ENCODE measurements around the gene MEX3A. TPM values are rescaled to one million over a fixed set of nuclear protein-coding genes. Genes with fewer than 3 reads are reported as not detected.
A peak's percentile ranks its signal among the peaks of the same experiment; 100 is the strongest.

MEX3A gene
- total and polyA plus RNA-seq, 2 donors (not counting 3 experiments of a cell fraction or from before 2014, with no cell fraction given), result 20.2 to 23.6 TPM

DNA sequence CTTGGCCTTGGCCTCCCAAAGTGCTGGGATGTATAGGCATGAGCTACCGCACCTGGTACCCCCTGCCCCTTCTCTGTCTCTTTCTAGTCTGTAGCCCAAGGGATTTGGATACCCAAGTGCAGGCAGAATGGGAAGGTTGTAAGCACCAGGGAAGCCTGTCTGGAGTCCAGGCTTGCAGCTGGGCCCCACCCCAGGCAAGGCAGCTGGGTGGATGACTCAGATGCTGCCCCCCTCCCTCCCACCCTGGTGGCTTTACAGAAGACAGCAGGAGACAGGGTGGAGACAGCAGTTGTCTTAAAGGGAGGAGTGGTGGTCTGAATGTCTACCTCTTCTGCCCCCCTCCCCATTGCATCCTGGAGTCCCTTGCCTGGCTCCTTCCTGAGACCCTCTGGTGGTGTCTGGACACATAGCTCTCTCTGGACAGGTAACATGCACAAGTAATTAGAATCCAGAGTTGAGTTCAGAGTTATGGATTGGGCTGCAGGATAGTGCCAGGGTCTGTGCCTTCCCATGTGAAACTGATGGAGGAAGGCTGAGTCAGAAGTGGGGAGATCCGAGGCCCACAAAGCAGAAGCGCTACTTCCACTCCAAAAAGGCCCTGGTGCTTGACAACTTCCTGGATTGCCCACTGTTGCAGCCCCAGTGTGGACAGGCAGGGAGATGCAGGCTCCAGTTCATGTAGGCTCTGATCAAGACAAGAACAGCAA, 37.4 kb upstream of the MEX3A start:
- peak; percentile 62 for FAIRE-seq
- intact Hi-C loops (cut with micrococcal nuclease) (loop anchor here (5.0 kb wide), 1 partner anchor 383 kb away; the partner anchor contains the start of gene MEF2D), dilution Hi-C loops (cut with MboI; ENCODE audit: extremely low pct_ligation_motif_present, low sequenced_read_pairs) (no loop called here)
- peaks cover 0 to 4% of the 10 kb centered on the region in 2 experiments for H3K36me3 ChIP-seq (ENCODE audit: control insufficient read depth in 2 of 2, extremely low read depth in 1 of 2, insufficient read depth in 2 of 2, low read length in 2 of 2)
- peaks cover 62% of the 10 kb centered on the region for H3K4me1 ChIP-seq (ENCODE audit: control insufficient read depth, extremely low read depth, insufficient read depth, low read length)
- ChIA-PET POLR2A (interaction anchor here (0.6 to 1.1 kb wide), 3 partner anchors 10 to 1115 kb away, joined by 4 read pairs; no protein-coding TSS in a partner anchor), CTCF (interaction anchor here (1.0 to 13.3 kb wide), 5 partner anchors 9 to 105 kb away, joined by 3 to 283 read pairs (median 6); no protein-coding TSS in a partner anchor)
- no peak overlapping the region for H2AFZ ChIP-seq (ENCODE audit: low read depth, low read length)
- peak overlapping the region; percentile 29 for H3K4me2 ChIP-seq (ENCODE audit: insufficient read depth, low read length)
- no peak overlapping the region for H3K9ac ChIP-seq (replicated peaks; ENCODE audit: extremely low read depth, insufficient read depth, low read length)
- no peak overlapping the region for H3K4me3 ChIP-seq (replicated peaks in 1 of 3; ENCODE audit: insufficient read depth in 1 of 3, low read depth in 1 of 3, low read length in 3 of 3)
- TF ChIP-seq FOS (IDR thresholded peaks at IDR 0.05; ENCODE audit: borderline replicate concordance, insufficient read depth, low read length), result peak; percentile 43
- TF ChIP-seq, protein P1, sequence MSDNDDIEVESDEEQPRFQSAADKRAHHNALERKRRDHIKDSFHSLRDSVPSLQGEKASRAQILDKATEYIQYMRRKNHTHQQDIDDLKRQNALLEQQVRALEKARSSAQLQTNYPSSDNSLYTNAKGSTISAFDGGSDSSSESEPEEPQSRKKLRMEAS (IDR thresholded peaks at IDR 0.05; ENCODE audit: insufficient read depth, insufficient read length), result no peak
- no peaks in the 10 kb centered on the region for H3K27me3 ChIP-seq (ENCODE audit: control insufficient read depth in 2 of 2, insufficient read depth in 2 of 2, low read length in 2 of 2)
- H4K20me1 ChIP-seq (replicated peaks; ENCODE audit: control insufficient read depth, extremely low read depth, insufficient read depth, low read length), result no peaks in the 10 kb centered on the region
- peak overlapping the region; percentile 26 for H3K27ac ChIP-seq (ENCODE audit: insufficient read depth, low read depth, low read length)
- DNase-seq (ENCODE audit: low read depth, low spot score), result peak; percentile 53
- no peaks in the 10 kb centered on the region for H3K9me1 ChIP-seq (replicated peaks; ENCODE audit: control insufficient read depth, extremely low read depth, insufficient read depth, low read length)
- H3K9me3 ChIP-seq (replicated peaks; ENCODE audit: control insufficient read depth, insufficient read depth, low read length), result no peaks in the 10 kb centered on the region
- BruUV-seq (replicated peaks), result no TSS peak
- H3K79me2 ChIP-seq (ENCODE audit: control insufficient read depth, insufficient read depth, low read length), result peaks cover 91% of the 10 kb centered on the region

DNA sequence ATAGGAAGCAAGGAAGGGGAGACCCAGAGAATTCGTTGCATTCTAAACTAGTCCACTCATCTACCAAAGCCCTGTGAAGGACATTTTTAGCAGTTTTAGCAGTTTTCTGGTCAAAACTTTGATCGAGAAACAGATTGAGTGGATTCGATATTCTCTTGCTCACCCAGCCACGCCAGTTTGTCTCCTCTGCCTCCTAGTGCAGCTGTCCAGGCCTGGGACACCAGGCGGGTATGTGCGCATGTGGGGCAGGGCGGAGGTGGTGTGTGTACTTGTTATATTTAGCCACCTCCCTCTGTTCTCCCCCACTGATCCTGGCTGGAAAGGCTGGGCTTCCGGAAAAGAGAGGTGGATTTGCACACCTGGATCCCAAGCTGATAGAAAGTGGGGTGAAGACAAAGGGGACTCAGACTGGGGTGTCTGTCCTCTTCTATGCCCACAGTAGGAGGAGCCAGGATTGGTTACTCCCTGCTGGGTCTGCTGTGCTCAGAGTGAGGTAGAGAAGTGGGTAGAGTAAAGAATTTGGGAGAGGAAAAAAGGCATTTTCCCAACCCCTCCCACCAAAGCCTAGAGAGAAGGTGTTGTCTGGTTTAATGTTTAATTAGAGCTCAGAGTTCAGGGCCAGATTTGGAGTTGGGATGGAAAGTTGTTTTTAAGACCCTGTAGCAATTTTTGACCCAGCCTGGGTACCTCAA, 36.1 kb upstream of the MEX3A start:
- Histone ChIP-seq H3K4me1 (ENCODE audit: control insufficient read depth, extremely low read depth, insufficient read depth, low read length) (peaks cover 61% of the 10 kb centered on the region), H4K20me1 (replicated peaks; ENCODE audit: control insufficient read depth, extremely low read depth, insufficient read depth, low read length) (no peaks in the 10 kb centered on the region), H3K79me2 (ENCODE audit: control insufficient read depth, insufficient read depth, low read length) (peaks cover 84% of the 10 kb centered on the region), H3K4me3 (replicated peaks in 1 of 3; ENCODE audit: insufficient read depth in 1 of 3, low read depth in 1 of 3, low read length in 3 of 3) (peak overlapping the region in 2 of 3 experiments; percentile 5 to 41), H3K9ac (replicated peaks; ENCODE audit: extremely low read depth, insufficient read depth, low read length) (peak overlapping the region; percentile 20), H3K9me1 (replicated peaks; ENCODE audit: control insufficient read depth, extremely low read depth, insufficient read depth, low read length) (no peaks in the 10 kb centered on the region), H3K36me3 (ENCODE audit: control insufficient read depth in 2 of 2, extremely low read depth in 1 of 2, insufficient read depth in 2 of 2, low read length in 2 of 2) (peaks cover 0 to 4% of the 10 kb centered on the region in 2 experiments), H3K9me3 (replicated peaks; ENCODE audit: control insufficient read depth, insufficient read depth, low read length) (no peaks in the 10 kb centered on the region), H3K4me2 (ENCODE audit: insufficient read depth, low read length) (peak overlapping the region; percentile 68), H3K27ac (ENCODE audit: insufficient read depth, low read depth, low read length) (peak overlapping the region; percentile 9), H3K27me3 (ENCODE audit: control insufficient read depth in 2 of 2, insufficient read depth in 2 of 2, low read length in 2 of 2) (no peaks in the 10 kb centered on the region), H2AFZ (ENCODE audit: low read depth, low read length) (no peak overlapping the region)
- dilution Hi-C loops (cut with MboI; ENCODE audit: extremely low pct_ligation_motif_present, low sequenced_read_pairs) (no loop called here), intact Hi-C loops (cut with micrococcal nuclease) (no loop called here)
- CTCF ChIA-PET, result interaction anchor here (0.9 to 13.3 kb wide), 4 partner anchors 10 to 107 kb away, joined by 3 to 283 read pairs (median 28); no protein-coding TSS in a partner anchor
- peak; percentile 64 for FAIRE-seq
- no peak for TF ChIP-seq MYC (IDR thresholded peaks at IDR 0.05; ENCODE audit: low read depth, low read length)
- TF ChIP-seq POLR2A (IDR thresholded peaks at IDR 0.05; ENCODE audit: low read depth, low read length), result no peak
- TF ChIP-seq GATA2 (IDR thresholded peaks at IDR 0.05; ENCODE audit: insufficient read depth, insufficient read length, low read depth, low read length), result no peak
- POLR2A ChIA-PET, result no interaction called here
- no TSS peak for BruUV-seq (replicated peaks)
- no peak for DNase-seq (ENCODE audit: low read depth, low spot score)

Data from endothelial cell of umbilical vein (primary cell).